HG02981 (cell line): ENCODE data around the gene PPIP5K2.
"Not testable (repeated sequence)": the region's sequence is repeated elsewhere in the genome, so short reads cannot be mapped to it uniquely, and the experiment has no call there.

Source experiments
- ATAC-seq: cut with Tn5 transposase; IDR thresholded peaks from one replicate; pipeline ENCODE4 v1.9.1; 2021; ENCODE audit warnings: mild to moderate bottlenecking, moderate library complexity; ENCODE audit not compliant: unreplicated experiment

PPIP5K2 gene

GRCh38 chr5:103205991-103206700 lies 86.0 kb downstream of the PPIP5K2 start:
- ATAC-seq = no peak

DNA sequence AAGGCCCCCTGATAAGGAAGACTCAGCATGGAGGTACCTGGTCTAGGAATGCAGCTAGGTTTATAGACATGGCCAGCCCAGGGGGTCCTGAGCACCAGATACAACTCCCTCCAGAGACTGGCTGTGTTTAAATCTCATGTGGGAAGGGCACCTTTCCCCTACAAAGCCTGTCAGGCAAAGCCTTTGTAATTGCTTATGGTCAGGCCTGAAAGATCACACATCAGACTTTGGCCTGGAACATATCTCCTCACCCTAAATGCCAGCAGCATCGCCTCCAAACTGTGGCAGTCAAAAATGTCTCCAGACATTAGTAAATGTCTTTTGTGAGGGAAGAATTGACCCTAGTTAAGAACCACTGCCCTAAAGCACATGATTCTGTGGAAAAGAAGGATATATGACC lies 86.9 kb downstream of the PPIP5K2 start:
- no peak for ATAC-seq

DNA sequence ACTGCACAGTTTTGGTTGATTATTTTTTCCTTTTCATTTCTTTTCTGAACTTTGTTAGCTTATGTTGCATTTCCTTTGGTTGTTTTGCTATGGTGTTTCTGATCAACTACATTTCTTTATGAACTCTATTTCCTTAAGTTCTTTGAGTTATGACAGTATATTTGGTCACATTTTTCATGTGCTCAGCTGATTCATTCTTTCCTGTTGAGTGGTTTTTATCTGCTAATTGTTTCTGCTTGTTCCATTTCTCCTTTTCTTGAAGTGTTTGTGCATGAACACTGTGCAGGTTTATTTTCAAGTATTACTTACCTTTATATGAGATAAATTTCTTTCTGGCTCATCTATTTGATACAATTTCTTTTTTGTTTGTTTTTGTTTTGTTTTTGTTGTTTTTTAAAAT lies 87.6 kb downstream of the PPIP5K2 start:
- ATAC-seq = no peak

GRCh38 chr5:103208460-103208859 lies 88.4 kb downstream of the PPIP5K2 start:
- no peak for ATAC-seq

DNA sequence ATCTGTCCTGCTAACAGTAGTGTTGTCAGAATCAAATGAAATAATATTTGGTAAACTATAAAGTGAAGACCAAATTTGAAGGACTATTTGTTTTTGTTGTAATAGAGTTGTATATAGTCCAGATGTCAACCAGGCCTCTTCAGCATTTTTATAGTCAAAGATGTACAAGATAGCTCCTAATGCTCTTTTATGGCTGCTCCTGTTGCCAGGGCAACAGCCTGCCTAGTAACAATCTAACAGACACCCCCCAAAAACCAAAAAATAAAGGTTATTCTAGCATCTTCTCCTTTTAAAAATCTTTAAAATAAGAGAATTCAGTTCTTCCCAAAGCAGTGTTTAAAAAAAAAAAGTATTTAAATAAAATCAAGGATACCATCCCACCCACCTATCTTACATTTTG lies 89.0 kb downstream of the PPIP5K2 start:
- ATAC-seq = no peak

GRCh38 chr5:103210952-103211351 lies 90.9 kb downstream of the PPIP5K2 start:
- ATAC-seq = no peak

GRCh38 chr5:103211576-103212561 lies 91.8 kb downstream of the PPIP5K2 start:
- ATAC-seq = peak; percentile 79

DNA sequence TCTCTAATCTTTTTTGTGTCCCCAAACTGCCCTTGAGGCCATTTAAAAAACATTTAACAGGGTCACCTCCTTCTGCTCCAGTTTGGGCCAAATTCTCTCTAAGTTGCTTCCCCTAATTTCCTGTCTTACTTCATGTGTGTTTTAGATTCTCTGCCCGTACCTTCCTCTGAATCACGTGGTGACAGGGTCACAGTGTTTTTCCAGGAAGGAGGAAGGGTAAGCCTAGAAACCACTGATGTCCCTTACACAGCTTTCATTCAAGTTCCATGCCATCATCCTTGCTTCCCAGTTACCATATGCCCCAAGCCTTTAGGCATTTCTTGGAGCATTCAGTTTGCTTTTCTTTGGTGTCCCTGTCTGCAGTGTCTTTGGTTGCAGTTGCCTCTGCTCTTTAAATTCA lies 96.0 kb downstream of the PPIP5K2 start:
- no peak for ATAC-seq

- ATAC-seq = no peak
Measured at GRCh38 chr5:103216697-103217096, 96.6 kb downstream of the PPIP5K2 start.

GRCh38 chr5:103217101-103217500 lies 97.0 kb downstream of the PPIP5K2 start:
- no peak for ATAC-seq

- ATAC-seq = no peak
Measured at GRCh38 chr5:103218164-103218563, 98.1 kb downstream of the PPIP5K2 start.

GRCh38 chr5:103219074-103219473 lies 99.0 kb downstream of the PPIP5K2 start:
- not testable (repeated sequence) for ATAC-seq

DNA sequence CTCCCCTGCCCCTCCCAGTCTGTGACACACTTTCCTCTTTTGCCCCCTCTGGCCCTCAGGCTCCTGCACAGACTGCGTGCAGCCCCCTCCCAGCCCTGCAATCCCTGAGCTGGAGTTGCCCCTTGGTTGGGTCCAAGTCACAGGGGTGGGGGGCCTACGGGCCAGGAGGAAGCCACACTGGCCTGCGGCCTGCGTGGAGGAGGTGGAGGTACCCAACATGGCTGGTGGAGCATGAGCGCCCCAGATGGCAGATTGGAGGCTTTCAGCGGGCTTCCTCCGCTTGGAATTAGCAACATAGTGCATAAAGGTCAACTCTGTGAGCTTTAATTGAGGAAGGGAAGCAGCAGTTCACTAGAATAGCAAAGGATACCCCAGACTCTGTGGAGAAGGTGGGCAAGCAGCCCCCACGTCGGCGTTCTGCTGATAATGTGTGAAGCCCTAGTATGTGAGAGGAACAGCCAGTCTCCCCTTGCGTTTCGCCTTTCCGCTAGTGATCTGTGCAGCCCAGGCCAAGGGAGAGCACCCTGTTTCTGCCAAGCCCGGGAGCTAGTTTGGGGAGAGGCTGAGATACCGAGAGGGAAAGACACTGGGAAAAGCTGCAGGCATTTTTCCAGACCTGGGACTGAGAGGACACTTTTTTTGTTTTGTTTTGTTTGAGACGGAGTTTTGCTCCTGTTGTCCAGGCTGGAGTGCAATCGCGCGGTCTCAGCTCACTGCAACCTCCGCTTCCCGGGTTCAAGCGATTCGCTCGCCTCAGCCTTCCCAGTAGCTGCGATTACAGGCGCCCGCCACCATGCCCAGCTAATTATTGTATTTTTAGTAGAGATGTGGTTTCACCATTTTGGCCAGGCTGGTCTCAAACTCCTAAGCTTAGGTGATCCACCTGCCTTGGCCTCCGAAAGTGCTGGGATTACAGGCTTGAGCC lies 103.2 kb downstream of the PPIP5K2 start:
- no peak for ATAC-seq

DNA sequence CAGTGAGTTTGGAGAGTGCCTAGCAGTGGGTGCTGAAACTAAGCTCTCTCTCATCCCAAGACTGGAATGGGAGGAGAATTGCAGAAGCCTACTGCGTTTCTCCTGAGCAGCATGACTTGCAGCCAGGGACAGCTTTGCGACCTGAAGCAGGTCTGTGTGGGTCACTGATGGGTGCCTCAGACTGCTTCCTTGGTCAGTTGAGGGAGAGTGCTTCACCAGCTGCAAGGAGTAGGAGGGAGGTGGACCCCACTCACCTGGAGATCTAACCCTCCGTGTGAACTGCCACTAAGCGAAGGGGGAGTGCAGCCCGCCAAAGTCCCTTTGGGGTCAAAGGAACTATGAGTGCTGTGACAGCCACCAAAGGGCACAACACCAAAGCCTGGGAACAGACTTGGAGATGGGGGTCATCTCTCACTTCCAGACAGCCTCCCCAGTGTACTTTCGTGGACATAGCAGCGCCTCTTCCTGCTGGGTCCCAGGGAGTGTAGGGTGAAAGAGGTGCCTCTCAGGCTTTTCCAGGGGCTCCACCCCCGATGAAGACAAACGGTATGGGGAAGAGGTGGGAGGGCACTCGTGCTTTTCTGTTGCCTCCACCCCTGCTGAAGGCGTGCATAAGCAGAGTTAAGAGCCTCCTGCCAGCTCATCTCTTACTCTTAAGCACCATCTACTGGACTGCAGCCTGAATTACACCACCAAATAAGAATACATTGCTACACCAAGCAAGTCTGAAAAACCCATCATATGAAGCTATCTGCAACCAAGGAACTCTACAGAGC lies 104.2 kb downstream of the PPIP5K2 start:
- ATAC-seq = peak; percentile 87

DNA sequence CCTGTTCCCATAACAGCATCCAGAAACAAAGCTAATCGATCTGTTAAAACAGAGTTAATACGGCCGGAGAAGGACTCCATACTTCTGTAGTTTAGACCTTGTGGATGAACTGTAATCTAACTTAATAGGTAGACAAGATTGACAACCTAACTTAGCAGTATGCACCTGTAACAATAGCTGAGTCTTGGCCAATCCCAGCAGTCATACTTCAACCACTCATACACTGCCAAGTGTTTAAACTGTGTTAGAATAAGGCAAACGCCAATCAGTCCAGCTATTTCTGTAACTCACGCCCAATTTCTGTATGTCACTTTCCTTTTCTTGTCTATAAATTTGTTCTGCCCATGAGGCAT lies 104.8 kb downstream of the PPIP5K2 start:
- ATAC-seq = no peak

DNA sequence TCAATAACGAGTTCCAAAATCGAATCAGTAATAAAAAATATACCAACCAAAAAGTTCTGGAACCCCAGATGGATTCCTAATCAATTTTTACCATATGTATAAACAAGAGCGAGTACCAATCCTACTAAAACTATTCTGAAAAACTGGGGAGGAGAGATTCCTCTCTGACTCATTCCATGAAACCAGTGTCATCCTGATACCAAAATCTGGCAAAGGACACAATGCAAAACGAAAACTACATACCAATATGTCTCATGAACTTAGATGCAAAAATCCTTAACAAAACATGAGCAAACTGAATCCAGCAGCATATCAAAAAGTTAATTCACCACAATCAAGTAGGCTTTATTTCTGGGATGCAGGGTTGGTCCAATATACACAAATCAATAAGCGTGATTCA lies 108.0 kb downstream of the PPIP5K2 start:
- no peak for ATAC-seq

GRCh38 chr5:103228588-103228987 lies 108.5 kb downstream of the PPIP5K2 start:
- no peak for ATAC-seq

DNA sequence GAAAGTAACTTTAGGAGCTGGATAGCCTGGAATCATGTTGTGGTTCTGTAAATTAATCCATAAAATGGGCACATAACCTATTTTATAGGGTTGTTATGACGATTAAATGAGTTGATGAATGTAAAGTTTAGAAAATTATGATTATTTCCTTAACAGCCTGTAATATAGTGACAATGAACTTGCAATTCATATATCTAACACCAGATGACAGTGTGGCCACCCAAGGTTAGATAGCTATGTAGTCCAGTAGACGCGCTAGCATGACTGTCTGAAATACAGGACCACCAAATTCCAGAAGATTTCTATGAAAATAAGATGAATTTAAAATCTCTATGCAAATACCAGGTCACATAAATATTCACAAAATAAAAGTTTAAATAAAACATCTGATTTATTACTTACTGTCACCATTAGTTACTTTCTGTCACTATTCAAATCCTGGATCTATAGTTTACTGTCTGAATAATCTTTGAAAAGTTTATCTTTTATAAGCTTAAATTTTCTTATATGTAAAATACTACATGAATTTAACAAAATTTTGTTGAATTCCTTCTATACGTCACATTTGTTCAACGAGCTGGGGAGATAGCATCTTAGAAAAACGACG lies 112.4 kb downstream of the PPIP5K2 start:
- peak; percentile 72 for ATAC-seq

GRCh38 chr5:103234239-103234975 lies 114.3 kb downstream of the PPIP5K2 start:
- no peak for ATAC-seq
